ENCODE results near the gene CLSTN2.

CLSTN2 gene

GRCh38 chr3:140216249-140216648 is 281.3 kb downstream of the CLSTN2 start:
- Histone ChIP-seq H3K36me3 (ENCODE audit: control insufficient read depth in 1 of 2, insufficient read depth in 2 of 2, low read length in 2 of 2) (no peaks in the 10 kb centered on the region), H2BK120ac (ENCODE audit: insufficient read depth, low read length, poor library complexity) (no peak overlapping the region), H3K4me2 (ENCODE audit: low read length) (no peak overlapping the region), H3K27me3 (ENCODE audit: insufficient read depth, low read length) (no peaks in the 10 kb centered on the region), H3K4me1 (ENCODE audit: control insufficient read depth in 1 of 2, insufficient read depth in 2 of 2, low read length in 2 of 2) (no peaks in the 10 kb centered on the region), H4K12ac (ENCODE audit: low read depth, low read length) (no peak overlapping the region), H3K4me3 (ENCODE audit: low read depth, low read length) (no peak overlapping the region), H3K79me1 (ENCODE audit: low read length) (no peaks in the 10 kb centered on the region), H3K23ac (ENCODE audit: low read length) (no peak overlapping the region), H4K8ac (ENCODE audit: low read depth, low read length) (no peak overlapping the region), H4K91ac (ENCODE audit: low read depth, low read length) (no peak overlapping the region), H3K14ac (ENCODE audit: low read length) (no peak overlapping the region), H3K9me3 (ENCODE audit: insufficient read depth, low read depth, low read length) (no peaks in the 10 kb centered on the region), H3K79me2 (ENCODE audit: control insufficient read depth, insufficient read depth, low read length, poor library complexity) (no peaks in the 10 kb centered on the region), H3K27ac (ENCODE audit: low read depth, low read length) (no peak overlapping the region), H3K9ac (ENCODE audit: low read length) (no peak overlapping the region), H2AFZ (ENCODE audit: insufficient read depth, low read length, poor library complexity) (no peak overlapping the region), H2AK5ac (ENCODE audit: low read length) (no peak overlapping the region), H2BK12ac (ENCODE audit: low read length) (no peak overlapping the region), H3K18ac (ENCODE audit: low read length) (no peak overlapping the region), H3K4ac (ENCODE audit: low read depth, low read length) (no peak overlapping the region), H2BK5ac (ENCODE audit: low read depth, low read length, poor library complexity) (no peak overlapping the region)
- no CpG with 5 or more reads among the region's 6 CpGs for WGBS (ENCODE audit: extremely low coverage, insufficient coverage, insufficient read length)
- DNase-seq, result peak in 1 of 2 donors; percentile 21

GRCh38 chr3:140219291-140219690 is 284.3 kb downstream of the CLSTN2 start:
- no CpG with 5 or more reads among the region's 11 CpGs for WGBS (ENCODE audit: extremely low coverage, insufficient coverage, insufficient read length)
- Histone ChIP-seq H4K12ac (ENCODE audit: low read depth, low read length) (no peak overlapping the region), H3K9ac (ENCODE audit: low read length) (no peak overlapping the region), H2AFZ (ENCODE audit: insufficient read depth, low read length, poor library complexity) (no peak overlapping the region), H2BK12ac (ENCODE audit: low read length) (no peak overlapping the region), H3K4me1 (ENCODE audit: control insufficient read depth in 1 of 2, insufficient read depth in 2 of 2, low read length in 2 of 2) (no peaks in the 10 kb centered on the region), H3K27me3 (ENCODE audit: insufficient read depth, low read length) (no peaks in the 10 kb centered on the region), H2BK5ac (ENCODE audit: low read depth, low read length, poor library complexity) (no peak overlapping the region), H2AK5ac (ENCODE audit: low read length) (no peak overlapping the region), H4K8ac (ENCODE audit: low read depth, low read length) (no peak overlapping the region), H3K18ac (ENCODE audit: low read length) (no peak overlapping the region), H3K79me2 (ENCODE audit: control insufficient read depth, insufficient read depth, low read length, poor library complexity) (no peaks in the 10 kb centered on the region), H3K4me2 (ENCODE audit: low read length) (no peak overlapping the region), H3K79me1 (ENCODE audit: low read length) (no peaks in the 10 kb centered on the region), H3K9me3 (ENCODE audit: insufficient read depth, low read depth, low read length) (no peaks in the 10 kb centered on the region), H3K23ac (ENCODE audit: low read length) (no peak overlapping the region), H3K4ac (ENCODE audit: low read depth, low read length) (no peak overlapping the region), H3K4me3 (ENCODE audit: low read depth, low read length) (no peak overlapping the region), H3K36me3 (ENCODE audit: control insufficient read depth in 1 of 2, insufficient read depth in 2 of 2, low read length in 2 of 2) (no peaks in the 10 kb centered on the region), H3K14ac (ENCODE audit: low read length) (no peak overlapping the region), H3K27ac (ENCODE audit: low read depth, low read length) (no peak overlapping the region), H4K91ac (ENCODE audit: low read depth, low read length) (no peak overlapping the region), H2BK120ac (ENCODE audit: insufficient read depth, low read length, poor library complexity) (no peak overlapping the region)
- DNase-seq, result no peak

GRCh38 chr3:140219923-140220452 is 285.0 kb downstream of the CLSTN2 start:
- Histone ChIP-seq H3K79me1 (ENCODE audit: low read length) (no peaks in the 10 kb centered on the region), H3K36me3 (ENCODE audit: control insufficient read depth in 1 of 2, insufficient read depth in 2 of 2, low read length in 2 of 2) (peaks cover 0 to 2% of the 10 kb centered on the region in 2 experiments), H3K9me3 (ENCODE audit: insufficient read depth, low read depth, low read length) (no peaks in the 10 kb centered on the region), H3K27me3 (ENCODE audit: insufficient read depth, low read length) (no peaks in the 10 kb centered on the region), H3K18ac (ENCODE audit: low read length) (no peak overlapping the region), H4K12ac (ENCODE audit: low read depth, low read length) (no peak overlapping the region), H3K14ac (ENCODE audit: low read length) (no peak overlapping the region), H3K27ac (ENCODE audit: low read depth, low read length) (no peak overlapping the region), H3K23ac (ENCODE audit: low read length) (no peak overlapping the region), H3K4me2 (ENCODE audit: low read length) (no peak overlapping the region), H3K4ac (ENCODE audit: low read depth, low read length) (no peak overlapping the region), H2BK5ac (ENCODE audit: low read depth, low read length, poor library complexity) (no peak overlapping the region), H3K79me2 (ENCODE audit: control insufficient read depth, insufficient read depth, low read length, poor library complexity) (no peaks in the 10 kb centered on the region), H3K4me1 (ENCODE audit: control insufficient read depth in 1 of 2, insufficient read depth in 2 of 2, low read length in 2 of 2) (no peaks in the 10 kb centered on the region), H4K8ac (ENCODE audit: low read depth, low read length) (no peak overlapping the region), H2BK120ac (ENCODE audit: insufficient read depth, low read length, poor library complexity) (no peak overlapping the region), H4K91ac (ENCODE audit: low read depth, low read length) (no peak overlapping the region), H2AFZ (ENCODE audit: insufficient read depth, low read length, poor library complexity) (no peak overlapping the region), H3K9ac (ENCODE audit: low read length) (no peak overlapping the region), H3K4me3 (ENCODE audit: low read depth, low read length) (no peak overlapping the region), H2AK5ac (ENCODE audit: low read length) (no peak overlapping the region), H2BK12ac (ENCODE audit: low read length) (no peak overlapping the region)
- DNase-seq, result peak in 1 of 2 donors; percentile 3
- WGBS (ENCODE audit: extremely low coverage, insufficient coverage, insufficient read length), result no CpG with 5 or more reads among the region's 2 CpGs

- Histone ChIP-seq H3K9me3 (ENCODE audit: insufficient read depth, low read depth, low read length) (no peaks in the 10 kb centered on the region), H3K79me1 (ENCODE audit: low read length) (no peaks in the 10 kb centered on the region), H2AFZ (ENCODE audit: insufficient read depth, low read length, poor library complexity) (no peak overlapping the region), H3K4me1 (ENCODE audit: control insufficient read depth in 1 of 2, insufficient read depth in 2 of 2, low read length in 2 of 2) (no peaks in the 10 kb centered on the region), H3K9ac (ENCODE audit: low read length) (no peak overlapping the region), H3K36me3 (ENCODE audit: control insufficient read depth in 1 of 2, insufficient read depth in 2 of 2, low read length in 2 of 2) (peaks cover 0 to 2% of the 10 kb centered on the region in 2 experiments), H3K4me2 (ENCODE audit: low read length) (no peak overlapping the region), H3K23ac (ENCODE audit: low read length) (no peak overlapping the region), H4K12ac (ENCODE audit: low read depth, low read length) (no peak overlapping the region), H2BK120ac (ENCODE audit: insufficient read depth, low read length, poor library complexity) (no peak overlapping the region), H3K27me3 (ENCODE audit: insufficient read depth, low read length) (no peaks in the 10 kb centered on the region), H3K4me3 (ENCODE audit: low read depth, low read length) (no peak overlapping the region), H2BK5ac (ENCODE audit: low read depth, low read length, poor library complexity) (no peak overlapping the region), H4K91ac (ENCODE audit: low read depth, low read length) (no peak overlapping the region), H3K4ac (ENCODE audit: low read depth, low read length) (no peak overlapping the region), H3K18ac (ENCODE audit: low read length) (no peak overlapping the region), H4K8ac (ENCODE audit: low read depth, low read length) (no peak overlapping the region), H2BK12ac (ENCODE audit: low read length) (no peak overlapping the region), H3K27ac (ENCODE audit: low read depth, low read length) (no peak overlapping the region), H2AK5ac (ENCODE audit: low read length) (no peak overlapping the region), H3K79me2 (ENCODE audit: control insufficient read depth, insufficient read depth, low read length, poor library complexity) (no peaks in the 10 kb centered on the region), H3K14ac (ENCODE audit: low read length) (no peak overlapping the region)
- DNase-seq, result no peak
- no CpG with 5 or more reads among the region's 4 CpGs for whole genome bisulfite sequencing (ENCODE audit: extremely low coverage, insufficient coverage, insufficient read length)
Observed at GRCh38 chr3:140223197-140223596, 288.2 kb downstream of the CLSTN2 start.
